LNCaP clone FGC (cell line): Measurements from ENCODE around the gene PLEKHA5.
"Not testable (repeated sequence)": the region's sequence is repeated elsewhere in the genome, so short reads cannot be mapped to it uniquely, and the experiment has no call there.

Source experiments
- DNase-seq: peaks from one replicate; pipeline ENCODE4 v3.0.0-alpha.2; 2011; ENCODE audit warnings: low read depth
- H3K4me3 ChIP-seq: 2 replicates; pipeline ENCODE4 v1.5.1; 2011; ENCODE audit warnings: mild to moderate bottlenecking, low read depth, low read length, control low read depth
- CTCF ChIP-seq: IDR thresholded peaks from 2 replicates; pipeline ENCODE4 v1.5.1; 2012; ENCODE audit warnings: mild to moderate bottlenecking; ENCODE audit not compliant: control insufficient read depth, insufficient read depth; ENCODE audit errors: extremely low read depth

Gene PLEKHA5

GRCh38 chr12:19304149-19304750 lies 174.7 kb downstream of the PLEKHA5 start:
- TF ChIP-seq CTCF: no peak
- DNase-seq: peak; percentile 64
- no peak overlapping the region for H3K4me3 ChIP-seq

GRCh38 chr12:19305621-19306020 lies 176.1 kb downstream of the PLEKHA5 start:
- not testable (repeated sequence) for DNase-seq, H3K4me3 ChIP-seq

GRCh38 chr12:19306366-19306765 lies 176.8 kb downstream of the PLEKHA5 start:
- TF ChIP-seq CTCF: no peak
- no peak for DNase-seq

GRCh38 chr12:19307451-19307850 lies 177.9 kb downstream of the PLEKHA5 start:
- no peak for TF ChIP-seq CTCF
- DNase-seq: no peak
- no peak overlapping the region for H3K4me3 ChIP-seq

More at GRCh38 chr12:19306366-19306765, 176.8 kb downstream of the PLEKHA5 start:
- H3K4me3 ChIP-seq: no peak overlapping the region

- TF ChIP-seq CTCF: no peak
- no peak overlapping the region for H3K4me3 ChIP-seq
- no peak for DNase-seq
These were observed 181.6 kb downstream of the PLEKHA5 start for GRCh38 chr12:19311165-19311564.

GRCh38 chr12:19312637-19313036 lies 183.1 kb downstream of the PLEKHA5 start:
- no peak for DNase-seq
- TF ChIP-seq CTCF: no peak
- H3K4me3 ChIP-seq: no peak overlapping the region

GRCh38 chr12:19316425-19316824 lies 186.9 kb downstream of the PLEKHA5 start:
- TF ChIP-seq CTCF: no peak
- DNase-seq: no peak
- no peak overlapping the region for H3K4me3 ChIP-seq
